Breast epithelium (tissue), 3 donors: ENCODE data around the gene ZAP70.

Experiments
- POLR2A ChIP-seq: fragments of 450-650 bp; IDR thresholded peaks from one replicate; pipeline ENCODE4 v1.6.1; 2016; ENCODE audit warnings: antibody characterized with exemption, mild to moderate bottlenecking, moderate library complexity
- POLR2AphosphoS5 ChIP-seq, 3 donors: sonication (generic); formaldehyde crosslinking; IDR thresholded peaks; one replicate each; pipeline ENCODE4 v1.6.1; 2017; ENCODE audit warnings: antibody characterized with exemption in 3 of 3

- TF ChIP-seq POLR2A (no peak), POLR2AphosphoS5 (IDR thresholded peaks at IDR 0.05) (no peak)
Observed at GRCh38 chr2:97769308-97769707, 55.9 kb downstream of the ZAP70 start.
